Measurements from ENCODE around the gene MIB1.

DNA sequence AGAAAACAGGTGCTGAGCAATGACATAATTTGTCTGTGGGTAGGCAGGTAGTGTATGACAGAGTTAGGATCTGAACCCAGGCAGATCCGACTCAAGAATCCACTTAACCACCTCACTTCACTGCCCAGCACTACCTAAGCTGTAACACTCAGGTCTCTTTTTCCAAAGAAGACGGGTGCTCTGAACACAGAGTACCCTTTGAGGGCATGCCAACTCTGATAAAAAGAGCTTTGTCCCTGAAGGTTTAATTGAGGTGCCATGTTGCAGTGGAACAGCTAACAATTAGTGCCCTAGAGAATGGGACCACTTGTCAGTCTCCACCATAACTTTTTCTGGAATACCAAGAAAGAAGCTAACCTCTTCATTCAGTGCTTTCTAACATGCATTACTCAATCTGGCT, 47.3 kb upstream of the MIB1 start:
- TF ChIP-seq EZH2 (optimal IDR thresholded peaks at IDR 0.05; ENCODE audit: low read depth, low read length) (no peak), EZH2phosphoT487 (IDR thresholded peaks at IDR 0.05; ENCODE audit: low read length) (no peak)
- TF ChIP-seq, protein P1, sequence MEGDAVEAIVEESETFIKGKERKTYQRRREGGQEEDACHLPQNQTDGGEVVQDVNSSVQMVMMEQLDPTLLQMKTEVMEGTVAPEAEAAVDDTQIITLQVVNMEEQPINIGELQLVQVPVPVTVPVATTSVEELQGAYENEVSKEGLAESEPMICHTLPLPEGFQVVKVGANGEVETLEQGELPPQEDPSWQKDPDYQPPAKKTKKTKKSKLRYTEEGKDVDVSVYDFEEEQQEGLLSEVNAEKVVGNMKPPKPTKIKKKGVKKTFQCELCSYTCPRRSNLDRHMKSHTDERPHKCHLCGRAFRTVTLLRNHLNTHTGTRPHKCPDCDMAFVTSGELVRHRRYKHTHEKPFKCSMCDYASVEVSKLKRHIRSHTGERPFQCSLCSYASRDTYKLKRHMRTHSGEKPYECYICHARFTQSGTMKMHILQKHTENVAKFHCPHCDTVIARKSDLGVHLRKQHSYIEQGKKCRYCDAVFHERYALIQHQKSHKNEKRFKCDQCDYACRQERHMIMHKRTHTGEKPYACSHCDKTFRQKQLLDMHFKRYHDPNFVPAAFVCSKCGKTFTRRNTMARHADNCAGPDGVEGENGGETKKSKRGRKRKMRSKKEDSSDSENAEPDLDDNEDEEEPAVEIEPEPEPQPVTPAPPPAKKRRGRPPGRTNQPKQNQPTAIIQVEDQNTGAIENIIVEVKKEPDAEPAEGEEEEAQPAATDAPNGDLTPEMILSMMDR (IDR thresholded peaks at IDR 0.05; ENCODE audit: low read length), result no peak

All from MM.1S (cell line).